Ammon's horn (tissue), 1 donor: Measurements from ENCODE around the gene MBP.

Experiments
- DNase-seq: peaks from one replicate; pipeline ENCODE4 v3.0.0-alpha.2; 2016; ENCODE audit warnings: low spot score

The MBP gene

GRCh38 chr18:77082316-77082955 is 50.1 kb downstream of the MBP start:
- no peak for DNase-seq

DNA sequence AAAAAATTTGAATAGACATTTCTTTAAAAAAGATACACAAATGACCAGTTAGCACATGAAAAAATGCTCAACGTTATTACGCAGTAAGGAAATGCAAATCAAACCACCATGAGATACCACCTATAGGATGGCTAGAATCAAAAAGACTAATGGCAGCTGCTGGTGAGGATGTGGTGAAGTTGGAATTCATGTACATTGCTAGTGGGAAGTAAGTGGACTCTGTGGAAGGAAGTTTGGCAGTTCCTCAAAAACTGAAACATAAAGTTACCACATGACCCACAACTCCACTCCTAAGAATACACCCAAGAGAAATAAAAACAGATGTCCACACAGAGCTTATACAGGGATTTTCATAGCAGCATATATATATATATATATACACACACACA is 51.2 kb downstream of the MBP start:
- DNase-seq = no peak

GRCh38 chr18:77079954-77080682 is 52.5 kb downstream of the MBP start:
- no peak for DNase-seq

- DNase-seq = no peak
Measured at GRCh38 chr18:77079088-77079487, 53.5 kb downstream of the MBP start.

- no peak for DNase-seq
Measured at GRCh38 chr18:77078690-77079070, 53.9 kb downstream of the MBP start.

GRCh38 chr18:77077941-77078689 is 54.5 kb downstream of the MBP start:
- no peak for DNase-seq

DNA sequence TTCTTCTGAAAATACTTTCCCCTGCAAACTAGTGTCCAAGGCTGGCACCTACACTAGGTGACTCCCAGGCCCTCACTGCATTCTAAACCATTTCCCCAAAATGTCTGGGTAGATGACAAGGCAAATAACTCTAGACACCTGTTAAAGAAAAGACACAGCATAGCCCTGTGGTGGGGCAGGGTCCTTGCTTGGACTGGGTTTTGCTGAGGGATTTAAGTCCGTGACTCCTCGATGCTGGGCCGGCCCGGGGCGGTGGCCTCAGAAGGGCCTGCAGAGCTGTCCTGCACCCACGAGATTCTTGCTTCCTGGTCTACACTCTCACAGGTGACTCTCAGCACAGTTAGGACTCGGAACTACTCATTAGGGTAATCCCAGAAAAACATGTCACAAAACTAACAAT is 55.2 kb downstream of the MBP start:
- no peak for DNase-seq

DNA sequence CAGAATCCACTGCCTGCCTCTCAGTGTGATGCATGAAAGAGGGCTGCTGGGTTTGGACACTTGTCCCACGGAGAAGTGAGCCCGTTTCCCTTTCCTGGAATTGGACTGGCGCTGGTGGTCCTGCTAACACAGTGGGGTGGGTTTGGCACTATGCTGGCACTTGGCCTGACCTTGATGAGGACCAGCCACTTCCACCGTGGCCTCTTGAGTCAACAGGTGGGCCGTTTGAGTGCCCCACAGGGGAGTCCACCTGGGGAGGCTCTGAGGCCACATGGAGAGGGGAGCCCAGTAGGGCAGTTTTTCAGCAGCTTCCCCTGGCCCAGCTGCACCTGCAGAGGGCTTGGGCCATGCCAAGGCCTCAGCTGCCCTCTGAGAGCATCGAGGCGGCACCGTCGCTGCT is 56.5 kb downstream of the MBP start:
- DNase-seq = no peak

DNA sequence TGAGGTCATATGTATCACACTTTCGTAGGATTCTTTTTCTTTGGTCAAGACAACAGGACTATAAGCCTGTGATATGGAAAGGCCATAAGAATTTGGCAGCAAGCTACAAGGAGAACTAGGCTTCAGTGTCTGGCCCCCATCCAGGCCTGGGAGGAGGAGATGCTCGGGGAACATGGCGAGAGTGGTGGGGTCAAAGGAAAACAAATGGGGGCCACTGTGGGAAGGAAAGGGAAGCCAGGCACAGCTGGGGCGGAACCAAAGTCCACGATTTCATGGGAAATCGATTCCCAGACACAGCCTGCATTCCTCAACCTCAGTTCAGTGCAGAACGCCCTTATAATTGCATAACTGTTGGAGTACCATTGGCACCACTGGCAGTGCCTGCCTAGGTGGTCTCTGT is 58.2 kb downstream of the MBP start:
- DNase-seq = no peak

DNA sequence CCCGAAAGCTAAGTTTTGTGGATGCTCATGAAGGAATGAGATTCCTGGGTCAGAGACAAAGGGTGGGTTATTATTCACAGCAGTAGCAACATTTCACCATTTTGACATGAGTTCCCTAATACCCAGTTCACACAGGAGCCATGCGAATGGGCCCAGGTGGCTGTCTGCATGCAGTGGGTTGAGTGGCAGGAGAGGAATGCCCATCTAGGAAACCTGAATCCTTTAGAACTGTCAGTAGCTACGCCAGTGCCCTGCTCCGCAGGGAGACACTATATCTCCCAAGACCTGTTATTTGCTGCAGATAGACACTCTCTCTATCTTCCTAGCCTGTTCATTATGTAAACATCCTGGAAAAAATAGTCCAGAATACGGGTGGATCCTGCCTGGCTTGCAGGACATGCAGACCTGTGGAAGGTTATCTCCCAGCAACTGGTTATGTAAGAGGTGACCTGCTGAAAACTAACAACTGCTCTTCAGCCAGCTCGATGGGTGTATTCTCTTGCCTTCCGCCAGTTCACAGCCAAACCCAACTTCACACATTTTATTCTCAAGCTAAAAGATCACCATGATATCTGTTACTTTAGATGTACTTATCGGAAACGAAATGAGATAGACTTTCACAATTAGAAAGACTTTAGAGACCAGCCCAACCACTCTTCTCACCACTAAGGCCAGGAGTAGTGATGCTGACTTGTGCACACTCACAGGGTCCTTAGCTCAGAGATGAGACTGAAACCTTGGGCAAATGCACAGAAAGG is 59.1 kb downstream of the MBP start:
- DNase-seq = no peak

GRCh38 chr18:77072566-77072965 is 60.0 kb downstream of the MBP start:
- DNase-seq = no peak

- DNase-seq = no peak
Measured at GRCh38 chr18:77071711-77072292, 60.8 kb downstream of the MBP start.

- DNase-seq = no peak
Measured at GRCh38 chr18:77071061-77071460, 61.5 kb downstream of the MBP start.

DNA sequence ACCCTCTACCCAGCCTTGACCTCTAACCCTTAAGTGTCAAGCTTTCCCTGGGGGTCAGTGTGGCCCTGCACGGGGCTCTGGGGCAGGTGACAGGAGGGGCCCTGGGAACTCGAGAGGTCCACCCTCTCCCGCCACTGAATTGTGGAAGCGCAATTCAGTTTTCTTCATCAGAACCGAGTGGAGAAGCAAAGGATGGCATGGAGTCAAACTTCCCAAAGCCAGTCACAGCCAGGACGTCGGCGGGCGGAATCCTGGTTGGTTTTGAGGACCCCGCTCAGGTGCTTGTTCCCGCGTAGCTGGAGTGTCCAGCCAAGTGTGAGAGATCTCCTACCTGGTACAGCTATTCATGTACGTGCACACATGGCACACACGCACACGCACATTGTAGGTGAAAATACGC is 62.0 kb downstream of the MBP start:
- no peak for DNase-seq

GRCh38 chr18:77069931-77070330 is 62.7 kb downstream of the MBP start:
- DNase-seq = no peak

DNA sequence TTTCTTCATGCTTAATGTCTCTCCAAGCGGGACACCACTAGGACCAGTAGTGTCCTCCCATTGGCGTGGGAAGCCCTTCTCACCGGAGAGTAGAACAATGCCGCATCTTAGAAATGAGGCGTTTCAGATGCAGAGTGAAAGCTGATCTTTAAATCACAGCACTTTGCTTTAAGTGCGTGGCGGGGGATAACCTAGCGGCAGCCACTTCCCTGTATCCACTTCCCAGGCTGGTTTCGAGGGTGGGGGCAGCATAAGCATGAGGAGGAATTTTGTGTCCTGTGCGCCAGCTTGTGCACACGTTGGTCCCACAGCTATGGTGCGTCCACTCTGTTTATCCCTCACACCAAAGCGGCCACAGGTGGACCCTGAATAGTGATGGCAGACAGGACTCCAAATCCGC is 63.1 kb downstream of the MBP start:
- DNase-seq = no peak

GRCh38 chr18:77068321-77069312 is 64.0 kb downstream of the MBP start:
- DNase-seq = no peak

GRCh38 chr18:77067291-77068061 is 65.1 kb downstream of the MBP start:
- DNase-seq = no peak

DNA sequence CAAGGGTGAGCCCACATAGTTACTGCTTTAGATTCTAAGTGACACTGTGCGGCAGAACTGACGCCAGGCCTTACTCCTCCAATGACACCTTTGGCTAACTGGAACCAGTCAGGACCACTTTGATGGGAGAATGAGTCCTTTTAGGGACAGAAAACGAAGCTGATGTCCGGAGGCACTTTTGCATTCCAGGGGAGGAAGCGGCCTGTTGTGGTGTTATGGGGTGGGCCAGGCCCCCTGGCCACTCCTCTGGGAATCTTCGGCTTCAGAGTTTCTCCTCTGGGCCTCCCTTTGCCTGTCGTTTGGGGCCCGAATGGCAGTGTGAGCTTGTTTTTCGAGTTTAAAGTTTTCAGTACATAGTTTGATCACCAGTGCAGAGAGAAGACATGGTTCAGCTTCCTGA is 65.9 kb downstream of the MBP start:
- no peak for DNase-seq

- no peak for DNase-seq
Measured at GRCh38 chr18:77066101-77066500, 66.5 kb downstream of the MBP start.
